ENCODE results near the gene PCDHGC3. TPM values are rescaled to one million over a fixed set of nuclear protein-coding genes. Genes with fewer than 3 reads are reported as not detected.

PCDHGC3 gene
- total and polyA plus RNA-seq, 2 of the 13 experiments (the other 11 are each of a cell fraction or from before 2014, with no cell fraction given), result 0.20 to 0.30 TPM

- TF ChIP-seq BCL6 (CRISPR knock-in tag; IDR thresholded peaks at IDR 0.05) (peak; percentile 59), ZNF768 (CRISPR knock-in tag; IDR thresholded peaks at IDR 0.05) (no peak), ATF3 (CRISPR knock-in tag; IDR thresholded peaks at IDR 0.05) (peak; percentile 18; the same call in 1 of the 2 replicates), REL (CRISPR knock-in tag; conservative IDR thresholded peaks at IDR 0.05) (no peak), IRF1 (CRISPR knock-in tag; IDR thresholded peaks at IDR 0.05; ENCODE audit: low read depth) (no peak), ZNF704 (CRISPR knock-in tag; IDR thresholded peaks at IDR 0.05; ENCODE audit: borderline replicate concordance) (no peak), SMARCC2 (IDR thresholded peaks at IDR 0.05) (no peak), SSRP1 (CRISPR knock-in tag; IDR thresholded peaks at IDR 0.05) (peak; percentile 97), ZBTB33 (CRISPR knock-in tag; IDR thresholded peaks at IDR 0.05) (peak; percentile 76), KDM2A (CRISPR knock-in tag; IDR thresholded peaks at IDR 0.05; ENCODE audit: borderline replicate concordance, low read depth) (peak; percentile 85), ZMYM3 (CRISPR knock-in tag; IDR thresholded peaks at IDR 0.05) (no peak), ZNF30 (CRISPR knock-in tag; IDR thresholded peaks at IDR 0.05) (no peak), RFX3 (CRISPR knock-in tag; IDR thresholded peaks at IDR 0.05) (peak; percentile 65; the same call in 1 of the 2 replicates), ARNTL (CRISPR knock-in tag; IDR thresholded peaks at IDR 0.05) (no peak), ZNF879 (CRISPR knock-in tag; IDR thresholded peaks at IDR 0.05) (no peak), CSRNP2 (CRISPR knock-in tag; conservative IDR thresholded peaks at IDR 0.05; ENCODE audit: low read depth) (no peak), ZNF792 (CRISPR knock-in tag; IDR thresholded peaks at IDR 0.05) (0 out of 2 replicates have a peak, but pooled peaks have one; percentile 37), NBN (conservative IDR thresholded peaks at IDR 0.05) (no peak), ZNF230 (CRISPR knock-in tag; IDR thresholded peaks at IDR 0.05) (no peak), GATA4 (IDR thresholded peaks at IDR 0.05; ENCODE audit: borderline replicate concordance, low read depth) (no peak), ZNF121 (CRISPR knock-in tag; IDR thresholded peaks at IDR 0.05) (no peak), ONECUT2 (CRISPR knock-in tag; IDR thresholded peaks at IDR 0.05) (no peak), ZNF639 (CRISPR knock-in tag; conservative IDR thresholded peaks at IDR 0.05) (no peak), KAT7 (CRISPR knock-in tag; IDR thresholded peaks at IDR 0.05; ENCODE audit: borderline replicate concordance) (no peak)
These were observed 49.1 kb downstream of the PCDHGC3 start (continued) for GRCh38 chr5:141524604-141525597.
